SU-DHL-6 (cell line): ENCODE results near the gene DAAM2.

ENCODE experiments used
- H2AFZ ChIP-seq: fragments of 200-600 bp; sonication (generic); 2 replicates; pipeline ENCODE4 v1.6.1; 2014; ENCODE audit warnings: low read depth, mild to moderate bottlenecking, moderate library complexity, mixed read lengths, antibody characterized with exemption, low read length; ENCODE audit not compliant: severe bottlenecking
- H3F3A ChIP-seq: fragments of 200-600 bp; shearing (Covaris generic); 2 replicates; pipeline ENCODE4 v1.6.0; 2016; ENCODE audit warnings: antibody characterized with exemption, mild to moderate bottlenecking; ENCODE audit not compliant: insufficient read depth
- H3K27ac ChIP-seq: fragments of 200-600 bp; sonication (generic); 2 replicates; pipeline ENCODE4 v1.5.1; 2016; ENCODE audit warnings: low read depth, mild to moderate bottlenecking, low read length, moderate library complexity, mixed read lengths
- H3K27me3 ChIP-seq: fragments of 200-600 bp; sonication (generic), shearing (Covaris generic); 2 replicates; pipeline ENCODE4 v1.6.0; 2014; ENCODE audit warnings: mild to moderate bottlenecking, low read length
- H3K36me3 ChIP-seq: fragments of 200-600 bp; sonication (generic); 2 replicates; pipeline ENCODE4 v1.6.1; 2014; ENCODE audit warnings: mild to moderate bottlenecking, low read length, mixed read lengths
- H3K4me2 ChIP-seq: fragments of 300-600, 200-600 bp; shearing (Covaris generic), sonication (generic); 2 replicates; pipeline ENCODE4 v1.6.0; 2014; ENCODE audit warnings: low read length, low read depth, mild to moderate bottlenecking; ENCODE audit not compliant: poor library complexity, severe bottlenecking
- H3K4me3 ChIP-seq: fragments of 200-600 bp; sonication (generic); 2 replicates; pipeline ENCODE4 v1.5.1; 2014; ENCODE audit warnings: antibody characterized with exemption, low read length, mild to moderate bottlenecking, mixed read lengths; ENCODE audit not compliant: insufficient read depth, poor library complexity, severe bottlenecking
- H3K79me2 ChIP-seq: fragments of 200-600 bp; sonication (generic); 2 replicates; pipeline ENCODE4 v1.6.1; 2014; ENCODE audit warnings: mild to moderate bottlenecking, low read length, moderate library complexity; ENCODE audit not compliant: insufficient read depth
- H3K9ac ChIP-seq: fragments of 200-600 bp; sonication (generic); 2 replicates; pipeline ENCODE4 v1.7.0; 2014; ENCODE audit warnings: mild to moderate bottlenecking, low read length
- H3K9me2 ChIP-seq: fragments of 200-600 bp; sonication (generic); replicated peaks from 2 replicates; pipeline ENCODE4 v1.6.1; 2014; ENCODE audit warnings: low read length; ENCODE audit not compliant: insufficient read depth
- H3K9me3 ChIP-seq: fragments of 200-600 bp; sonication (generic); 2 replicates; pipeline ENCODE4 v1.6.1; 2014; ENCODE audit warnings: low read length, mixed read lengths; ENCODE audit not compliant: insufficient read depth
- H4K20me1 ChIP-seq: fragments of 200-600 bp; sonication (generic); 2 replicates; pipeline ENCODE4 v1.6.1; 2014; ENCODE audit warnings: low read depth, mild to moderate bottlenecking, antibody characterized with exemption, low read length, moderate library complexity, mixed read lengths
- EZH2phosphoT487 ChIP-seq: fragments of 200-600 bp; sonication (generic), shearing (Covaris generic); conservative IDR thresholded peaks from 2 replicates; pipeline ENCODE4 v1.6.1; 2018; ENCODE audit warnings: mild to moderate bottlenecking, antibody characterized with exemption, low read length, moderate library complexity, mixed read lengths
- TF ChIP-seq, protein P1 (sequence below): fragments of 200-600 bp; sonication (generic); IDR thresholded peaks from one replicate; pipeline ENCODE4 v1.5.1; 2017; ENCODE audit warnings: antibody characterized with exemption, mild to moderate bottlenecking, low read length, moderate library complexity; ENCODE audit not compliant: insufficient read depth, poor library complexity, severe bottlenecking

Gene DAAM2

DNA sequence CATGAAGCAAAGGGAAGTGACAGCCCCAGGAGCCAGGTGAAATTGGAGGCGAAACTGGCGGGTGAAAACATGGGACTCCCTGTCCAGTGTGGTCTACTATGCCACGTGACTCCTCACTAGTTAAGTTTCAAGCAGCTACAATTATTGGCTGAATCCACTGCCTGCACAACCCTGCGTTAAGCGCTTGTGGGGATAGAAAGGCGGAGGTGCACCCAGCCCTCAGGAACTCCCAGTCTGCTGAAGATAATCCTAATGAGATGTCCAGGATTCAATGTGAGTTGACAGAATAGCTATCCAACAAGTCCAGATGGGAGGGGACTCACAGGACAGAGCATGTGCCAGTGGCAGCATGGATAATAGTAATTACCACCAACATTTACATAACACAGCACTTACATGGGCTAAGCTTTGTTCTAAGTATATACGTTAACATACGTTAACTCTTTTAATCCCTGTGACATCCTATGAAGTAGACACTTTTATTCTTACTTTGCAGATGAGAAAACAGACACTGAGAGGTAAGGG, 140.3 kb downstream of the DAAM2 start:
- Histone ChIP-seq H3K9me2 (no peaks in the 10 kb centered on the region), H2AFZ (no peak overlapping the region), H3K36me3 (no peaks in the 10 kb centered on the region), H3F3A (no peaks in the 10 kb centered on the region), H4K20me1 (no peaks in the 10 kb centered on the region), H3K9ac (no peak overlapping the region), H3K79me2 (no peaks in the 10 kb centered on the region), H3K9me3 (no peaks in the 10 kb centered on the region), H3K27ac (no peak overlapping the region), H3K4me2 (no peak overlapping the region), H3K27me3 (no peaks in the 10 kb centered on the region), H3K4me3 (no peak overlapping the region)
- TF ChIP-seq, protein P1, sequence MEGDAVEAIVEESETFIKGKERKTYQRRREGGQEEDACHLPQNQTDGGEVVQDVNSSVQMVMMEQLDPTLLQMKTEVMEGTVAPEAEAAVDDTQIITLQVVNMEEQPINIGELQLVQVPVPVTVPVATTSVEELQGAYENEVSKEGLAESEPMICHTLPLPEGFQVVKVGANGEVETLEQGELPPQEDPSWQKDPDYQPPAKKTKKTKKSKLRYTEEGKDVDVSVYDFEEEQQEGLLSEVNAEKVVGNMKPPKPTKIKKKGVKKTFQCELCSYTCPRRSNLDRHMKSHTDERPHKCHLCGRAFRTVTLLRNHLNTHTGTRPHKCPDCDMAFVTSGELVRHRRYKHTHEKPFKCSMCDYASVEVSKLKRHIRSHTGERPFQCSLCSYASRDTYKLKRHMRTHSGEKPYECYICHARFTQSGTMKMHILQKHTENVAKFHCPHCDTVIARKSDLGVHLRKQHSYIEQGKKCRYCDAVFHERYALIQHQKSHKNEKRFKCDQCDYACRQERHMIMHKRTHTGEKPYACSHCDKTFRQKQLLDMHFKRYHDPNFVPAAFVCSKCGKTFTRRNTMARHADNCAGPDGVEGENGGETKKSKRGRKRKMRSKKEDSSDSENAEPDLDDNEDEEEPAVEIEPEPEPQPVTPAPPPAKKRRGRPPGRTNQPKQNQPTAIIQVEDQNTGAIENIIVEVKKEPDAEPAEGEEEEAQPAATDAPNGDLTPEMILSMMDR: no peak
- TF ChIP-seq EZH2phosphoT487: no peak

DNA sequence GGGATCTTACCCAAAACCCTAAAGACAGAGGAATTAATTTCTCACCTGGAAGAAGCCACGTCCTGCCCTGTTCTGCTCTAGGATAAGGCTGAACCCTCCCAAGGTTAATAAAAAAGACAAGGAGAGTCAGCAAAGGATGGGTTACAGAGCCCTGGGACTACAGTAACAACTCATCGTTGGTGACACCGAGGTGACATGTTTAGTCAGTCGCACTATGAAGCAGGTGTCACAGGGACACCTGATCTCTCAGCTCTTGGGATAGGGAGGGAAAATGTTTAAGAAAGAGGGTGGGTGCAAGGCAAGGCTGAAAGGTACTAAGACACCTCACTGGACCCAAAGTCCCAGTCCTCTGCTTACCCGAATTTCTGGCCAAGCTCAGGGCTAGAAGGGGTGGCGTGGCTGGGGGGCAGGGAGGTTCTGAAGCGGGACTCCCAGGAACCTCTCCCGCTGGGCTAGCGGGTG, 141.5 kb downstream of the DAAM2 start:
- Histone ChIP-seq H3F3A (no peaks in the 10 kb centered on the region), H3K9ac (no peak overlapping the region), H3K27ac (no peak overlapping the region), H3K4me3 (no peak overlapping the region), H3K9me3 (no peaks in the 10 kb centered on the region), H3K27me3 (no peaks in the 10 kb centered on the region), H3K4me2 (no peak overlapping the region), H2AFZ (no peak overlapping the region), H3K9me2 (no peaks in the 10 kb centered on the region), H3K79me2 (no peaks in the 10 kb centered on the region), H3K36me3 (no peaks in the 10 kb centered on the region), H4K20me1 (no peaks in the 10 kb centered on the region)
- TF ChIP-seq EZH2phosphoT487: no peak
- TF ChIP-seq, protein P1: no peak

DNA sequence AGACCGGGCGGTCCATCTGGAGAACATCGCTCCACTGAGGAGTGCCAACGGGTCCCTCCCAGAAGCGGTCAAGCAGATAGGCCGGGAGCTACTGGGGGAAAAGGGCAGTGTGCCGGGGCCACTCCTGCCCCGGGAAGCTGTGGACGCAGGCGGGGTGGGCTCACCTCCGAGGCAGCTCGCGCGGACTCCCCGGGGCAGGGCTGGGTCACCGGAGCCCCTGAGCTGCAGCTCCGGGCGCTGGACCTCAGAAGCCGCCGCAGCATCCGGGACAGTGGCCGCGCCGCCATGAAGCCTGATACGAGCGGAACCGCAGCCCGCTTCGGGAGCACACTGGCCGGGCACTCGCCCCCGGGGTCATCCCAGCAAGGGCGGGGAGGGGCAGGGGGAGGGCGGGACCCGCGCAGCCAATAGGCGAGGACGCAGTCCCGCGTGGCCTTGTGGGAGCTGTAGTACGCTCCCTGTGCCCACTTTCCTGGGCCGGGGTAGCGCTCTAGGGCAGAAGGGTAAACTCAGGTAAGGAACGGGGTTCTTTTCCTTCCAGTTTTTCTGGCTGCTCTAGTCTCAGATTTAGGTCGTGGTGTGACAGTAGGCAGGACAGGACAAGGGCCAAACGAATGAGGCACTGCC, 142.1 kb downstream of the DAAM2 start, which contains the start of gene MOCS1:
TSS of gene MOCS1 (minus strand) at position 332 of the 627 bp plus-strand sequence. CDS start at position 287, 45 bp downstream.
- Histone ChIP-seq H3K9me3 (no peaks in the 10 kb centered on the region), H3K4me2 (no peak within 1 kb of the TSS), H3K9me2 (no peaks in the 10 kb centered on the region), H4K20me1 (no peaks in the 10 kb centered on the region), H2AFZ (no peak within 1 kb of the TSS), H3K9ac (no peak within 1 kb of the TSS), H3K36me3 (no peaks in the 10 kb centered on the region), H3K79me2 (no peaks in the 10 kb centered on the region), H3K4me3 (no peak within 1 kb of the TSS), H3K27me3 (no peaks in the 10 kb centered on the region), H3K27ac (no peak within 1 kb of the TSS), H3F3A (no peaks in the 10 kb centered on the region)
- no peak for TF ChIP-seq EZH2phosphoT487
- TF ChIP-seq, protein P1: no peak
